Measurements from ENCODE around the gene FKBP1A. TPM values are rescaled to one million over a fixed set of nuclear protein-coding genes. Genes with fewer than 3 reads are reported as not detected.

FKBP1A gene
- total and polyA plus RNA-seq, 9 of the 15 experiments (the other 6 are each of a cell fraction or from before 2014, with no cell fraction given): 48.8 to 502 (median 89.6) TPM

DNA sequence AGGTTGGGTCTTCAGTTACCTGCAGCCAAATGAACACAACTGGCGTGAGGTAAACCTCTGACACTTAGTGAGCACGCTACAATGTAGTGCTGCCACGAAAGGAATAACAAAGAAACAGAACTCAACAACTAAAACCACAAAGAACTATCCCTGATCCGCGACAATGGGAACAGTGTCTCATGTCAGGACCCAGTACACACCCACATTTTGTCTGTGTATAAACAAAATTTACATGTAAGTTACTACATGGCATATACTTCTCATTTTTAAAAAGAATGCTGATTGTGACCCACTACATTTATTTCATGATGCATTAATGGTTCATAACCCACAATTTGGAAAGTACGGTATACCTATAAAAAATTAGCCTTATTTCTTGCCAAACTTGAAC, 14.1 kb downstream of the FKBP1A start:
- no TSS peak for BruUV-seq (replicated peaks)
- Histone ChIP-seq H2AFZ (ENCODE audit: low read depth, low read length) (no peak overlapping the region), H3K27ac (ENCODE audit: extremely low read depth, low read depth, low read length) (no peak overlapping the region), H3K36me3 (ENCODE audit: control insufficient read depth, insufficient read depth, low read length) (peaks cover 49% of the 10 kb centered on the region; the same call in 2 of the 3 replicates), H3K79me2 (ENCODE audit: control insufficient read depth, insufficient read depth, low read length) (peaks cover 93% of the 10 kb centered on the region), H3K9me3 (replicated peaks; ENCODE audit: control insufficient read depth, insufficient read depth, low read depth, low read length) (no peaks in the 10 kb centered on the region), H3K9ac (ENCODE audit: insufficient read depth in 1 of 2, low read depth in 2 of 2, low read length in 2 of 2) (no peak overlapping the region), H3K9me1 (ENCODE audit: control insufficient read depth, insufficient read depth, low read length) (peaks cover 4% of the 10 kb centered on the region), H3K4me3 (no peak overlapping the region), H4K20me1 (replicated peaks; ENCODE audit: control insufficient read depth, insufficient read depth, low read length) (peaks cover 53% of the 10 kb centered on the region), H3K4me2 (ENCODE audit: insufficient read depth, low read length) (no peak overlapping the region), H3K4me1 (replicated peaks in 1 of 2; ENCODE audit: control insufficient read depth in 2 of 2, insufficient read depth in 2 of 2, low read length in 2 of 2) (peaks cover 0 to 47% of the 10 kb centered on the region in 2 experiments; a peak in 3 of 5 replicates), H3K27me3 (ENCODE audit: control insufficient read depth in 2 of 2, insufficient read depth in 2 of 2, low read length in 2 of 2) (no peaks in the 10 kb centered on the region)
- CTCF ChIA-PET (ENCODE audit: low intra/inter-chr PET ratio): no interaction called here
- in situ Hi-C loops (cut with MboI): no loop called here
- 81% methylated on average over 5 of the region's 6 CpGs for WGBS (ENCODE audit: insufficient coverage, low coverage, missing lambda C conversion rate)
- no peak for FAIRE-seq
- intact Hi-C loops (cut with micrococcal nuclease): no loop called here
- POLR2A ChIA-PET: no interaction called here
- DNase-seq (ENCODE audit: extremely low read depth in 1 of 4, low spot score in 3 of 4): no peak
- ATAC-seq: no peak
- TF ChIP-seq PCBP2 (IDR thresholded peaks at IDR 0.05; ENCODE audit: low read depth, low read length, poor library complexity, severe bottlenecking): no peak
- no peak for TF ChIP-seq ZNF274 (IDR thresholded peaks at IDR 0.05; ENCODE audit: borderline replicate concordance, low read depth, low read length)
- TF ChIP-seq, protein P1, sequence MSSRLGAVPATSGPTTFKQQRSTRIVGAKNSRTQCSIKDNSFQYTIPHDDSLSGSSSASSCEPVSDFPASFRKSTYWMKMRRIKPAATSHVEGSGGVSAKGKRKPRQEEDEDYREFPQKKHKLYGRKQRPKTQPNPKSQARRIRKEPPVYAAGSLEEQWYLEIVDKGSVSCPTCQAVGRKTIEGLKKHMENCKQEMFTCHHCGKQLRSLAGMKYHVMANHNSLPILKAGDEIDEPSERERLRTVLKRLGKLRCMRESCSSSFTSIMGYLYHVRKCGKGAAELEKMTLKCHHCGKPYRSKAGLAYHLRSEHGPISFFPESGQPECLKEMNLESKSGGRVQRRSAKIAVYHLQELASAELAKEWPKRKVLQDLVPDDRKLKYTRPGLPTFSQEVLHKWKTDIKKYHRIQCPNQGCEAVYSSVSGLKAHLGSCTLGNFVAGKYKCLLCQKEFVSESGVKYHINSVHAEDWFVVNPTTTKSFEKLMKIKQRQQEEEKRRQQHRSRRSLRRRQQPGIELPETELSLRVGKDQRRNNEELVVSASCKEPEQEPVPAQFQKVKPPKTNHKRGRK (tag; IDR thresholded peaks at IDR 0.05): no peak
- no peak for TF ChIP-seq NCOA6 (IDR thresholded peaks at IDR 0.05)
- no peak for TF ChIP-seq CEBPG (CRISPR knock-in tag; IDR thresholded peaks at IDR 0.05)
- TF ChIP-seq CEBPG (tag; conservative IDR thresholded peaks at IDR 0.05 in 1 of 2, IDR thresholded peaks at IDR 0.05 in 1 of 2): no peak
- TF ChIP-seq SMAD1 (IDR thresholded peaks at IDR 0.05; ENCODE audit: low read depth, low read length, partially characterized antibody): no peak
- TF ChIP-seq ILK (tag; IDR thresholded peaks at IDR 0.05; ENCODE audit: borderline replicate concordance, low read depth): no peak
- no peak for TF ChIP-seq XRCC3 (IDR thresholded peaks at IDR 0.05)
- no peak for TF ChIP-seq CHD1 (IDR thresholded peaks at IDR 0.05; ENCODE audit: low read length)
- no peak for TF ChIP-seq NBN (IDR thresholded peaks at IDR 0.05; ENCODE audit: low read depth)
- TF ChIP-seq, protein P2, sequence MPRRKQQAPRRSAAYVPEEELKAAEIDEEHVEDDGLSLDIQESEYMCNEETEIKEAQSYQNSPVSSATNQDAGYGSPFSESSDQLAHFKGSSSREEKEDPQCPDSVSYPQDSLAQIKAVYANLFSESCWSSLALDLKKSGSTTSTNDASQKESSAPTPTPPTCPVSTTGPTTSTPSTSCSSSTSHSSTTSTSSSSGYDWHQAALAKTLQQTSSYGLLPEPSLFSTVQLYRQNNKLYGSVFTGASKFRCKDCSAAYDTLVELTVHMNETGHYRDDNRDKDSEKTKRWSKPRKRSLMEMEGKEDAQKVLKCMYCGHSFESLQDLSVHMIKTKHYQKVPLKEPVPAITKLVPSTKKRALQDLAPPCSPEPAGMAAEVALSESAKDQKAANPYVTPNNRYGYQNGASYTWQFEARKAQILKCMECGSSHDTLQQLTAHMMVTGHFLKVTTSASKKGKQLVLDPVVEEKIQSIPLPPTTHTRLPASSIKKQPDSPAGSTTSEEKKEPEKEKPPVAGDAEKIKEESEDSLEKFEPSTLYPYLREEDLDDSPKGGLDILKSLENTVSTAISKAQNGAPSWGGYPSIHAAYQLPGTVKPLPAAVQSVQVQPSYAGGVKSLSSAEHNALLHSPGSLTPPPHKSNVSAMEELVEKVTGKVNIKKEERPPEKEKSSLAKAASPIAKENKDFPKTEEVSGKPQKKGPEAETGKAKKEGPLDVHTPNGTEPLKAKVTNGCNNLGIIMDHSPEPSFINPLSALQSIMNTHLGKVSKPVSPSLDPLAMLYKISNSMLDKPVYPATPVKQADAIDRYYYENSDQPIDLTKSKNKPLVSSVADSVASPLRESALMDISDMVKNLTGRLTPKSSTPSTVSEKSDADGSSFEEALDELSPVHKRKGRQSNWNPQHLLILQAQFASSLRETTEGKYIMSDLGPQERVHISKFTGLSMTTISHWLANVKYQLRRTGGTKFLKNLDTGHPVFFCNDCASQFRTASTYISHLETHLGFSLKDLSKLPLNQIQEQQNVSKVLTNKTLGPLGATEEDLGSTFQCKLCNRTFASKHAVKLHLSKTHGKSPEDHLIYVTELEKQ (CRISPR knock-in tag; IDR thresholded peaks at IDR 0.05): no peak
- TF ChIP-seq, protein P3, sequence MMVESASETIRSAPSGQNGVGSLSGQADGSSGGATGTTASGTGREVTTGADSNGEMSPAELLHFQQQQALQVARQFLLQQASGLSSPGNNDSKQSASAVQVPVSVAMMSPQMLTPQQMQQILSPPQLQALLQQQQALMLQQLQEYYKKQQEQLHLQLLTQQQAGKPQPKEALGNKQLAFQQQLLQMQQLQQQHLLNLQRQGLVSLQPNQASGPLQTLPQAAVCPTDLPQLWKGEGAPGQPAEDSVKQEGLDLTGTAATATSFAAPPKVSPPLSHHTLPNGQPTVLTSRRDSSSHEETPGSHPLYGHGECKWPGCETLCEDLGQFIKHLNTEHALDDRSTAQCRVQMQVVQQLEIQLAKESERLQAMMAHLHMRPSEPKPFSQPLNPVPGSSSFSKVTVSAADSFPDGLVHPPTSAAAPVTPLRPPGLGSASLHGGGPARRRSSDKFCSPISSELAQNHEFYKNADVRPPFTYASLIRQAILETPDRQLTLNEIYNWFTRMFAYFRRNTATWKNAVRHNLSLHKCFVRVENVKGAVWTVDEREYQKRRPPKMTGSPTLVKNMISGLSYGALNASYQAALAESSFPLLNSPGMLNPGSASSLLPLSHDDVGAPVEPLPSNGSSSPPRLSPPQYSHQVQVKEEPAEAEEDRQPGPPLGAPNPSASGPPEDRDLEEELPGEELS (CRISPR knock-in tag; IDR thresholded peaks at IDR 0.05; ENCODE audit: borderline replicate concordance): no peak
- no peak for TF ChIP-seq ESRRA (IDR thresholded peaks at IDR 0.05; ENCODE audit: borderline replicate concordance, low read depth)
- TF ChIP-seq JUN (IDR thresholded peaks at IDR 0.05; ENCODE audit: borderline replicate concordance, low read depth, low read length): no peak
- TF ChIP-seq JUN (CRISPR knock-in tag; IDR thresholded peaks at IDR 0.05; ENCODE audit: borderline replicate concordance): no peak
- no peak for TF ChIP-seq ZNF282 (CRISPR knock-in tag; IDR thresholded peaks at IDR 0.05)

All from K562 (cell line).